Caco-2 (cell line): ENCODE measurements around the gene PGAP3. TPM values are rescaled to one million over a fixed set of nuclear protein-coding genes. Genes with fewer than 3 reads are reported as not detected.

ENCODE experiments used
- BruUV-seq: library from RNA; stranded (reverse); fragments of 400-500 nt; replicated peaks from 2 replicates; lab custom pipeline; 2021; lab: Mats Ljungman, UMichigan
- CTCF ChIA-PET: fragments of 300-600 bp; sonication (Branson Sonifier 250); formaldehyde crosslinking; loops from one replicate; lab custom pipeline; 2022; ENCODE audit warnings: antibody characterized with exemption; lab: Charles Lee
- POLR2A ChIA-PET: fragments of 300-600 bp; sonication (Branson Sonifier 250); formaldehyde crosslinking; loops from one replicate; lab custom pipeline; 2022; ENCODE audit warnings: antibody characterized with exemption; lab: Charles Lee
- DNase-seq, 2 experiments: peaks; one replicate each; pipeline versions ENCODE4 v3.0.0 to v3.0.0-alpha.2; 2020 to 2022
- H3K27me3 ChIP-seq: replicated peaks from 2 replicates; pipeline ENCODE4 v1.6.0; 2011; ENCODE audit warnings: low read length; ENCODE audit not compliant: control insufficient read depth, insufficient read depth
- H3K36me3 ChIP-seq: 2 replicates; pipeline ENCODE4 v1.5.1; 2011; ENCODE audit warnings: low read length; ENCODE audit not compliant: control insufficient read depth, insufficient read depth
- H3K4me1 ChIP-seq: fragments of 250-450 bp; sonication (Bioruptor Pico); 2 replicates; pipeline ENCODE4 v1.5.1; 2020; ENCODE audit warnings: mild to moderate bottlenecking
- H3K4me3 ChIP-seq: 2 replicates; pipeline ENCODE4 v1.5.1; 2011; ENCODE audit warnings: low read depth, mild to moderate bottlenecking, control low read depth, low read length
- H3K9me3 ChIP-seq: fragments of 250-450 bp; sonication (Bioruptor Pico); 2 replicates; pipeline ENCODE4 v1.5.1; 2020; ENCODE audit warnings: mild to moderate bottlenecking, moderate library complexity
- H3K27ac Mint-ChIP-seq: one replicate; pipeline ENCODE4 v1.8.0; 2022; ENCODE audit warnings: mixed read lengths; ENCODE audit not compliant: unreplicated experiment
- H3K27me3 Mint-ChIP-seq: one replicate; pipeline ENCODE4 v1.8.0; 2022; ENCODE audit warnings: mixed read lengths; ENCODE audit not compliant: insufficient read depth, unreplicated experiment
- H3K36me3 Mint-ChIP-seq: one replicate; pipeline ENCODE4 v1.8.0; 2022; ENCODE audit warnings: mild to moderate bottlenecking, mixed read lengths; ENCODE audit not compliant: insufficient read depth, unreplicated experiment
- H3K4me1 Mint-ChIP-seq: one replicate; pipeline ENCODE4 v1.8.0; 2022; ENCODE audit warnings: low read depth, mixed read lengths; ENCODE audit not compliant: unreplicated experiment
- H3K4me3 Mint-ChIP-seq: one replicate; pipeline ENCODE4 v1.8.0; 2022; ENCODE audit warnings: mild to moderate bottlenecking, moderate library complexity, mixed read lengths; ENCODE audit not compliant: unreplicated experiment
- H3K9me3 Mint-ChIP-seq: one replicate; pipeline ENCODE4 v1.8.0; 2022; ENCODE audit warnings: mixed read lengths; ENCODE audit not compliant: unreplicated experiment
- CTCF ChIP-seq, 2 experiments: fragments of 200-600 bp in 1 of 2; IDR thresholded peaks; 1 replicate in 1 of 2; 2 replicates in 1 of 2; pipeline versions ENCODE4 v1.5.1 to v1.8.0; 2011 to 2022; ENCODE audit warnings: antibody characterized with exemption in 1 of 2, control low read depth in 1 of 2, inconsistent platforms in 1 of 2, low read depth in 1 of 2, low read length in 1 of 2, mild to moderate bottlenecking in 1 of 2, moderate library complexity in 1 of 2; ENCODE audit not compliant: insufficient read depth in 1 of 2, severe bottlenecking in 1 of 2, unreplicated experiment in 1 of 2
- intact Hi-C: fragments of 100-400 bp; cut with micrococcal nuclease; formaldehyde crosslinking; loops from one replicate; pipeline ENCODE4 v1.10.0; 2022; ENCODE audit not compliant: unreplicated experiment
- total RNA-seq: library from RNA; stranded (reverse); gene quantifications from 2 replicates; pipeline ENCODE4 v1.2.3, GENCODE V29; 2022

PGAP3 gene
- total RNA-seq, 1 experiment from 2014 or later = 14.7 TPM

- intact Hi-C loops = no loop called here
- ChIA-PET CTCF (no interaction called here), POLR2A (no interaction called here)
- Histone ChIP-seq H3K4me3 (no peak overlapping the region), H3K9me3 (no peaks in the 10 kb centered on the region), H3K4me1 (no peaks in the 10 kb centered on the region; the same call in 1 of the 2 replicates), H3K27me3 (no peaks in the 10 kb centered on the region), H3K36me3 (peaks cover 2% of the 10 kb centered on the region)
- no peak overlapping the region for H3K4me3 Mint-ChIP-seq
- DNase-seq = no peak
- no TSS peak for BruUV-seq
- no peaks in the 10 kb centered on the region for H3K27me3 Mint-ChIP-seq
- no peak overlapping the region for H3K27ac Mint-ChIP-seq
- no peak for TF ChIP-seq CTCF (IDR thresholded peaks at IDR 0.05; ENCODE audit: insufficient read depth in 1 of 2, low read depth in 1 of 2, low read length in 1 of 2, severe bottlenecking in 1 of 2, unreplicated experiment in 1 of 2)
- H3K4me1 Mint-ChIP-seq = no peaks in the 10 kb centered on the region
- no peaks in the 10 kb centered on the region for H3K9me3 Mint-ChIP-seq
- H3K36me3 Mint-ChIP-seq = peaks cover 10% of the 10 kb centered on the region
These were observed 27.2 kb downstream of the PGAP3 start for GRCh38 chr17:39660397-39661385.

- ChIA-PET POLR2A (no interaction called here), CTCF (no interaction called here)
- H3K27ac Mint-ChIP-seq = no peak overlapping the region
- no peaks in the 10 kb centered on the region for H3K9me3 ChIP-seq
- TF ChIP-seq CTCF (IDR thresholded peaks at IDR 0.05; ENCODE audit: insufficient read depth in 1 of 2, low read depth in 1 of 2, low read length in 1 of 2, severe bottlenecking in 1 of 2, unreplicated experiment in 1 of 2) = no peak
- no peak overlapping the region for H3K4me3 ChIP-seq
- H3K4me1 Mint-ChIP-seq = no peaks in the 10 kb centered on the region
- no TSS peak for BruUV-seq
- H3K9me3 Mint-ChIP-seq = no peaks in the 10 kb centered on the region
- peaks cover 9% of the 10 kb centered on the region for H3K36me3 Mint-ChIP-seq
- no peak for DNase-seq
- H3K27me3 Mint-ChIP-seq = no peaks in the 10 kb centered on the region
- H3K4me3 Mint-ChIP-seq = no peak overlapping the region
- H3K4me1 ChIP-seq = no peaks in the 10 kb centered on the region; the same call in 1 of the 2 replicates
- no peaks in the 10 kb centered on the region for H3K27me3 ChIP-seq
- peaks cover 2% of the 10 kb centered on the region for H3K36me3 ChIP-seq
- intact Hi-C loops = no loop called here
These were observed 27.9 kb downstream of the PGAP3 start for GRCh38 chr17:39660011-39660360.

- CTCF ChIA-PET = no interaction called here
- no TSS peak for BruUV-seq
- Mint-ChIP-seq H3K9me3 (no peaks in the 10 kb centered on the region), H3K27me3 (no peaks in the 10 kb centered on the region), H3K36me3 (peaks cover 9% of the 10 kb centered on the region), H3K27ac (no peak overlapping the region), H3K4me3 (no peak overlapping the region), H3K4me1 (no peaks in the 10 kb centered on the region)
- DNase-seq = no peak
- intact Hi-C loops = no loop called here
- H3K36me3 ChIP-seq = peaks cover 2% of the 10 kb centered on the region
- no peaks in the 10 kb centered on the region for H3K27me3 ChIP-seq
- POLR2A ChIA-PET = no interaction called here
- no peaks in the 10 kb centered on the region for H3K9me3 ChIP-seq
- H3K4me3 ChIP-seq = no peak overlapping the region
- TF ChIP-seq CTCF (IDR thresholded peaks at IDR 0.05; ENCODE audit: insufficient read depth in 1 of 2, low read depth in 1 of 2, low read length in 1 of 2, severe bottlenecking in 1 of 2, unreplicated experiment in 1 of 2) = no peak
- no peaks in the 10 kb centered on the region; the same call in 1 of the 2 replicates for H3K4me1 ChIP-seq
These were observed 28.4 kb downstream of the PGAP3 start for GRCh38 chr17:39659279-39660010.
